ENCODE data around the gene SMYD4.
"Not testable (repeated sequence)": the region's sequence is repeated elsewhere in the genome, so short reads cannot be mapped to it uniquely, and the experiment has no call there.

The SMYD4 gene

DNA sequence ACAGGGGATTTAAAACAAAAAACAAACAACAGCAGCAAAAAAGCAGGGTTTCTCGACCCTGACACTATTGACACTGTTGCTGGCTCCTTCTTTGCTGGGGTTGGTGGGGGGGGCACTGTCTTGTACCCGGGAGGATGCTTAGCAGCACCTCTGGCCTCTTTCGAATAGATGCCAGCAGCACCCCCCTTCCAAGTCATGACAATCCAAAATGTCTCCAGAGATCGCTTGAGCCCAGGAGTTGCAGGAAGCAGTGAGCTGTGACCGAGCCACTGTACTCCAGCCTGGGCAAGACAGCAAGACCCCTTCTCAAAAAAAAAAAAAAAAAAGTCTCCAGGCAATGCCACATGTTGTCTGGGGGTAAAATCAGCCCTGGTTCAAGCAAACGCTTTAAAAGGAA lies 47.5 kb downstream of the SMYD4 start:
- DNase-seq: no peak

DNA sequence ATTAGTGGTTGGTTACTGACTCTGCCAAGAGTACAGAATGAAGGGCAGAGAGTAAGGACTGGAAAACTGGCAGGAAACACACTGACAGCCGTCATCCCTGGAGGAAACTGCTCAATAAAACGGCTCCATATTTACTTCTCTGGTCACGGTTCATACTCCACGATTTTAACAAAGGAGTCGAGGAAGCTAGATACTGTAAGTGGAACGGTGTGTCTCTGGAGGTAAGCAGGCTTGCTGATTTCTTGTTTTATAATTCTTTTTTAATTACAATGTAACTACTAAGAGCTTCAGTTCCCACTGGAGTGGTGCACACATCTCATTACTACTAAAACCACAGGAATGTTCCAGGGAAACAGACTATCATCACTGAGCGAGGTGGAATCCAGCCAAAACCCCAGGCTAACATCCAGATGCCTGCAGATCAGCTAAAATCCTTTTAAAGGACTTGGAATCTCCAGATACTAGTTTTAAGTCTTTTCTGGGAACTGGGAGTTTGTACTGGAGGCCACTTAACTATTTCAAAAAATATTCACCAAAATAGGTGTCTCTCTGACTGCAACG lies 50.1 kb downstream of the SMYD4 start:
- no peak for DNase-seq

DNA sequence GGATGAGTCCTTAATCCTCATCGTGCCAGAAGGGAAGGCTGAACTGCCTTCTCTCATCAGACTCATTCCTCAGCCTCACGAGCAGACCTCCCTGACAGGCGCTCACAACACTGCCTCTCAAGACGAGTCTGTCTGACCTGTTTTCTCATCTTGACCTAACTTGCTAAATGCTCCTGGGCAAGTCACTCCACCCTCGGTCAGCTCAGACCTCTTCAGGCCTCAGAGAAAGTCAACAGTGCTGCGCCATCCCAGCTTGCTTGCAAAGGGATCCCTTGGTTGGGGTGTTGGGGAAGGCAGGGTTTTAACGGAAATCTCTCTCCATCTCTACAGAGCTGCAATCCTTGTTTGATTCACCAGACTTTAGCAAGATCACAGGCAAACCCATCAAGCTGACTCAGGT lies 52.8 kb downstream of the SMYD4 start:
- DNase-seq: no peak

DNA sequence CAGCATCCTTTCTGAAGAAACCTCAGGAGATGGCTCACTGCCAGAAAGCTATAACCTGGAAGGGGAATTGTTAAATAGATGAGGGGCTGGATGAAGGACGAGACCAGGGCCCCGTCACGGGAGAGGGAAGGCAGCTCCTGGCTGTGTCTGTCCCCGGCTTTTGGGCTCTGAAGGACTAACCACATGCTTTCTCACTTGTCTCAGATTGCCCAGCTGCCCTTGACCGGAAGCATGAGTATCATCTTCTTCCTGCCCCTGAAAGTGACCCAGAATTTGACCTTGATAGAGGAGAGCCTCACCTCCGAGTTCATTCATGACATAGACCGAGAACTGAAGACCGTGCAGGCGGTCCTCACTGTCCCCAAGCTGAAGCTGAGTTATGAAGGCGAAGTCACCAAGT lies 53.4 kb downstream of the SMYD4 start:
- DNase-seq: no peak

DNA sequence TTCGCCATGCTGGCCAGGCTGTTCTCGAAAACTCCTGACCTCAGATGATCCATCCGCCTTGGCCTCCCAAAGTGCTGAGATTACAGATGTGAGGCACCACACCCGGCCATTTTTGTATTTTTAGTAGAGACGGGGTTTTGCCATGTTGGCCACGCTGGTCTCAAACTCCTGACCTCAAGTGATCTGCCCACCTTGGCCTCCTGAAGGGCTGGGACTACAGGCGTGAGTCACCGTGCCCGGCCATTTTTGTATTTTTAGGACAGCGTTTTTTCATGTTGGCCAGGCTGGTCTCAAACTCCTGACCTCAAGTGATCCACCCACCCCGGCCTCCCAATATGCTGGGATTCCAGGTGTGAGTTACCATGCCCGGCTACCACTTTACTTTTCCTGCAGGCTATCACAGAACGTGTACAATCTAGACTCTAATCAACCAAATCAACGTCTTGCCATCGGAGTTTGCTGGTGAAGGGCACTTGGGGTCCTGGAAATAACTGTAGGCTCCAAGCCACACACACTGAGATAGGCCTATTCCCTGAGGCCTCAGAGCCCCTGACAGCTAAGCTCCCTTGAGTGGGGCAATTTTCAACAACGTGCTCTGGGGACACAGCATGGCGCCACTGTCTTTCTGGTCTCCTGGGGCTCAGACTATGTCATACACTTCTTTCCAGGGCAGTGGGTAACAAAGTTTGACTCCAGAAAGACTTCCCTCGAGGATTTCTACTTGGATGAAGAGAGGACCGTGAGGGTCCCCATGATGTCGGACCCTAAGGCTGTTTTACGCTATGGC lies 55.1 kb downstream of the SMYD4 start:
- no peak for DNase-seq

DNA sequence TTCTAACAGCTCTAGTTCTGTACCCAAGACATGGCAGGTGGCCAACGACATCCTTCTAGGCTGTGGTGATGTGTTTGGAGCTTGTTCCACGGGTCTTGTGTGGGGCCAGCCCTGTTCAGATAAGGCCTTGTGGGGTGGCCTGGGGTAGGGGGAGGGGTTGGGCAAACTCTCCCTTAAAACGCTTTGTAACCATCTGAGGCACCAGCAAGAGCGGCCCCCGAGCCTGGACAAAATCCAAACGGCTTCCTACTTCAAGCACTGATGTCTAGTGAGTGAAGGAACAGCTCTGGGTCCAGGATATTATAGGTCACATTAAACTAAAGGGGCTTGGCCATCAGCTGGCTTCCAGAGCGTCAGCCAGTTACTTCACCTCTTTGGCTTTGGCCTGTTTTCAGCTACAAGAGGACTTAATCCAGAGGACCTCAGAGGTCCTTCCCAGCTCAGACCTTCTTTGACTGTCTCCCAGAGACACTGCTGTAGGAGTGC lies 56.0 kb downstream of the SMYD4 start:
- no peak for DNase-seq

DNA sequence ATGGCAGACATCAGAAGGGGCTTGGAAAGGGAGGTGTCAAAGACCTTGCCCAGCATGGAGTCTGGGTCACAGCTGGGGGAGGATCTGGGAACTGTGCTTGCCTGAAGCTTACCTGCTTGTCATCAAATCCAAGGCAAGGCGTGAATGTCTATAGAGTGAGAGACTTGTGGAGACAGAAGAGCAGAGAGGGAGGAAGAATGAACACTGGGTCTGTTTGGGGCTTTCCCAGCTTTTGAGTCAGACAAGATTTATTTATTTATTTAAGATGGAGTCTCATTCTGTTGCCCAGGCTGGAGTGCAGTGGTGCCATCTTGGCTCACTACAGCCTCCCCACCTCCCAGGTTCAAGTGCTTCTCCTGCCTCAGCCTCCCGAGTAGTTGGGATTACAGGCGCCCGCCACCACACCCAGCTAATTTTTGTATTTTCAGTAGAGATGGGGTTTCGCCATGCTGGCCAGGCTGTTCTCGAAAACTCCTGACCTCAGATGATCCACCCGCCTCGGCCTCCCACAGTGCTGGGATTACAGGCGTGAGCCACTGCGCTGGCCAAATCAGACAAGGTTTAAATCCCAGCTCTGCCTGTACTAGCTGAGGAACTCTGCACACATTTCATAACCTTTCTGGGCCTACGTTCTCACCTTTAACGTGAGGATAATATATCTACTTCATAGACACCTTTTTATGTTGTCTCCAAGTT lies 56.6 kb downstream of the SMYD4 start:
- DNase-seq: not testable (repeated sequence)

DNA sequence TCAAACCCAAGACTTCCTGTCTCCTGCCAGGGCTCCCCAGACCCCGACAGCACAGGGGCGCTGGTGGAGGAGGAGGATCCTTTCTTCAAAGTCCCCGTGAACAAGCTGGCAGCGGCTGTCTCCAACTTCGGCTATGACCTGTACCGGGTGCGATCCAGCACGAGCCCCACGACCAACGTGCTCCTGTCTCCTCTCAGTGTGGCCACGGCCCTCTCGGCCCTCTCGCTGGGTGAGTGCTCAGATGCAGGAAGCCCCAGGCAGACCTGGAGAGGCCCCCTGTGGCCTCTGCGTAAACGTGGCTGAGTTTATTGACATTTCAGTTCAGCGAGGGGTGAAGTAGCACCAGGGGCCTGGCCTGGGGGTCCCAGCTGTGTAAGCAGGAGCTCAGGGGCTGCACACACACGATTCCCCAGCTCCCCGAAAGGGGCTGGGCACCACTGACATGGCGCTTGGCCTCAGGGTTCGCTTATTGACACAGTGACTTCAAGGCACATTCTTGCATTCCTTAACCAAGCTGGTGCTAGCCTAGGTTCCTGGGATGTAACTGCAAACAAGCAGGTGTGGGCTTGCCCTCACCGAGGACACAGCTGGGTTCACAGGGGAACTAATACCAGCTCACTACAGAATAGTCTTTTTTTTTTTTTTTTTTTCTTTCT lies 59.8 kb downstream of the SMYD4 start:
- no peak for DNase-seq

DNA sequence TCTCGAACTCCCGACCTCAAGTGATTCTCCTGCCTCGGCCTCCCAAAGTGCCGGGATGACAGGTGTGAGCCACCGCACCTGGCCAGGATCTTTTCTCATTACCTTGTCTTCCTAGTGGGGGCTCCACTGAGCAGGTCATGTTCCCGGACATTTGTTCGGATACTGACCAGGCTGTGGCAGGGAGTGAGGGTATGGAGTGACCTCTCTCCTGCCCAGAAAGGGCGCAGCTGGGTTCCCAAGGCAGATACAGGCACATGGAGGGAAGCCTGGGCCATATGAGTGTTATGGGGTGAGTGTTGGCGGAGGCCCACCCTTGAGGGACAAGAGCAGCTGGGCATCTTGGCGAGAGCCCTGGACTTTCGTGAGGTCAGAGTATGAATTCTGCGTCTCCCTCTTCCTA lies 62.3 kb downstream of the SMYD4 start:
- no peak for DNase-seq

DNA sequence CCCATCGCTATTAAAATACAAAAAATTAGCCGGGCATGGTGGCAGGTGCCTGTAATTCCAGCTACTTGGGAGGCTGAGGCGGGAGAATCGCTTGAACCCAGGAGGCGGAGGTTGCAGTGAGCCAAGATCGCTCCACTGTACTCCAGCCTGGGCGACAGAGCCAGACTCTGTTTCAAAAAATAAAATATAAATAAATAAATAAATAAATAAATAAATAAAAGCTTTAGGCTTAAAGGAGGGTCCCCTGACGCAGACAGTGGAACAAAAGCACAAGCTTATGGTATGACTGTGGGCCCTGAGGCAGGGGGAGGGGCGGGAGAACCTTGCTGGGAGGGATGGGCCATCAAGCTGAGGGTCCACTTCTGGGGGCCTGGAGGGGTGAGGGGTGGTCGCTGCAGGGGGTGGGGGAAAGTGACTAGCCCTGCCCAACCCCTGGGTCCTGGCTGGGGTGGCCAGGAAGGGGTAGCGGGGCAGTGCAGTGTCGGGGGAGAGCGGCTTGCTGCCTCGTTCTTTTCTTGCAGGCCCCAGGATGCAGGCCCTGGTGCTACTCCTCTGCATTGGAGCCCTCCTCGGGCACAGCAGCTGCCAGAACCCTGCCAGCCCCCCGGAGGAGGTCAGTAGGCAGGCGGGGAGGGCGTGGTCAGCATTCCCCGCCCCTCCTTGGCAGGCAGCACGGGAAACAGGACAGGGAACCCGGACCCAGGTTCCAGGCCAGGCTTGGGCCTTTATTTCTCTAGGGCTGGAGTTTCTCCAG lies 63.1 kb downstream of the SMYD4 start:
- DNase-seq: no peak

DNA sequence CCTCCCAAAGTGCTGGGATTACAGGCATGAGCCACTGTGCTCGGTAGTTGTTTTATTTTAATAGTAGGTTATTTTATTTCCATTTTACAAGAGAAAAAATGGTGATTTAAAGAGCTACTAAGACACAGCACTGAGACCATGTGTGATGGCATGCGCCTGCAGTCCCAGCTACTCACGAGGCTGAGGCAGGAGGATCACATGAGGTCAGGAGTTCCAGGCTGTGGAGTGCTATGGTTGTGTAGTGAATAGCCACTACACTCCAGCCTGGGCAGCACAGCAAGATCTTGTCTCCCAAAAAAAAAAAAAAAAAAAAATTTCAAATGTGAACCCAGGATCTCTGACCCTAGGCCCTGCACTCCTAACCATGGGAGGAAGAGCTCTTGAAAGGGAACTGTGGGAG lies 64.1 kb downstream of the SMYD4 start:
- no peak for DNase-seq

DNA sequence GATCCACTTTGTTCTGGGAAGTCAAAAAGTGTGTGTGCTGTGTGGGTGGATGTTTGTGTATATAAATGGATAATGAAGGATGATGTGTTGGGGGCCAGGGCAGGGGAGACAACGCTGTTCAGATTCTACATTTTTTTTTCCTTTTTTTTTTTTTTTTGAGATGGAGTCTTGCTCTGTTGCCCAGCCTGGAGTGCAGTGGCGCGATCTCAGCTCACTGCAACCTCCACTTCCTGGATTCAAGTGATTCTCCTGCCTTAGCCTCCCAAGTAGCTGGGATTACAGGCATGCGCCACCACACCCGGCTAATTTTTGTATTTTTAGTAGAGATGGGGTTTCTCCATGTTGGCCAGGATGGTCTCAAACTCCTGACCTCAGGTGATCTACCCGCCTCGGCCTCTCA lies 65.0 kb downstream of the SMYD4 start:
- not testable (repeated sequence) for DNase-seq

DNA sequence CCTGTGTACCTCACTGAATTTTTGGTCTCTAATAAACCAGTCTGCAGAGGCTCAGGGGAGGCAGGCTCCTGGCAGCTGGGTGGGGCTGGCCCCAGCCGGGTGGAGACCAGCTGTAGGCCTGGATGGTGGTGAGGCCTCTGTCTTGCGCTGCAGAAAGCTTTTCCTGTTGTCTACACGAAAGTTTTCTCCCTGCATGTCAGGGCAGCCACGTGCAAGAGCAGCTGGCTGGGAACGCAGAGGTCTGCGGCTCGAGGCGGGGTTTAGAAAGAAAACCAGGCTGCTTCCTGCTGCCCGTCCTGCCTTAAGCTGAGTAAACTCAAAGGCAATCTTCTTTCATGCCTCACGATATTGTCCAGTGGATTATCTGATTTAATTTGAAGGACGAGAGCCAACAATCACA lies 65.4 kb downstream of the SMYD4 start:
- no peak for DNase-seq

DNA sequence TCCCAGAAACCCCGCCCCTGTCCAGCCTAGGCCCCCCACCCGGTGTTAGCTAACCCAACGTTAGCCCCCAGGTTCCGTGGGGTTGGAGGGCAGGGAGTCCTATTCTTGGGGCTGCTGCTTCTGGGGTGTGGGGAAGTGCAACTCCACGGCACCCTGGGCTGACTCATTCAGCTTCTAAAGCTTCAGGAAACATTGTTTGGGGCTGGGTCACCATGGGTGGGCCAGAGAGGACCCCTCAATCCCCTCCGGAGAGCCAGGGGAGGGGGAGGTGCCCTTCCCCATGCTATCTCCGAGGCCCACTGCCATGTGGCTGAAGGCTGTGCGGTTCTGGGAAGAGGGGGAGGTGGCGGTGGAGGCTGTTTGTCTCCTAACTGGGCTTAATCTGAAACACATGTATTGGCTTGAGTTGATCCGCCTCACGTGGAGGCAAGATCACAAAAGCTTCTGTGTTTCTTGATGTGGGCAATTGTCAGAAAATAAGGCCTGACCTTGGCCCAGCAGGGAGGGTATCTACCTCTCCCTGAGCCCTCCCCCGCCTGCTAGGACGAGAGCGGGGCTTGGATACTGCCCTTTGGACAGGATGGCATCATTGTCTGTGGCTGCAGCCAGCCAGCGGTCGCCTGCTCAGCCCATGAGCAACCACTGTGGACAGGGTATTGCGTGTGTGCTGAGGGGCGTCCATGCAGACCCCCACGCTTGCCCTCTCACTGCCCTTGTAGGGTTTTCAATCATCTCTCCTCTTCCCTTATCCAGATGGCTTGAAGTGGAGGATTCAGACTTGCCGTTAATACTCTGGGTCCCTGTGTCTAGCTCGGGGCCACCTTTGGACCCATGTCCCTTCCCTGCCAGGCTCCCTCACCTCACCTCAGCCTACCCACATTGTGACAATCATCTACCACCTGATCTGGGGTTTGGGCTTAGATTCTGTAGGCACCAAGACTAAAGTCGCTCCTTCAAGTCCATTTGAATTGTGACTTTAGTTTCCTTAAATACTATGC lies 66.5 kb downstream of the SMYD4 start:
- no peak for DNase-seq

DNA sequence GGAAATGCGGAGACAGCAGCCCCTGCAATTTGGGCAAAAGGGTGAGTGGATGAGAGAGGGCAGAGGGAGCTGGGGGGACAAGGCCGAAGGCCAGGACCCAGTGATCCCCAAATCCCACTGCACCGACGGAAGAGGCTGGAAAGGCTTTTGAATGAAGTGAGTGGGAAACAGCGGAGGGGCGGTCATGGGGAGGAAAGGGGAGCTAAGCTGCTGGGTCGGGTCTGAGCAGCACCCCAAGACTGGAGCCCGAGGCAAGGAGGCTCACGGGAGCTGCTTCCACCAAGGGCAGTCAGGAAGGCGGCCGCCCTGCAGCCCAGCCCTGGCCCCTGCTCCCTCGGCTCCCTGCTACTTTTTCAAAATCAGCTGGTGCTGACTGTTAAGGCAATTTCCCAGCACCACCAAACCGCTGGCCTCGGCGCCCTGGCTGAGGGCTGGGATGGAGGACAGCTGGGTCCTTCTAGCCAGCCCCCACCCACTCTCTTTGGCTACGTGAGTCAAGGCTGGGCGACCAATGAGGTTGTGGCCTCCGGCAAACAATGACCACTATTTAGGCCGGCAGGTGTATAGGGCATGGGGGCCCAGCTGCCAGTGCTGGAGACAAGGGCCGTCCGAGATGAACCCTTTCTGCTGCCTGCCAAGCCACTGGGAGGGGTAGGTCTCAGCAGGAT lies 67.3 kb downstream of the SMYD4 start:
- DNase-seq: no peak

DNA sequence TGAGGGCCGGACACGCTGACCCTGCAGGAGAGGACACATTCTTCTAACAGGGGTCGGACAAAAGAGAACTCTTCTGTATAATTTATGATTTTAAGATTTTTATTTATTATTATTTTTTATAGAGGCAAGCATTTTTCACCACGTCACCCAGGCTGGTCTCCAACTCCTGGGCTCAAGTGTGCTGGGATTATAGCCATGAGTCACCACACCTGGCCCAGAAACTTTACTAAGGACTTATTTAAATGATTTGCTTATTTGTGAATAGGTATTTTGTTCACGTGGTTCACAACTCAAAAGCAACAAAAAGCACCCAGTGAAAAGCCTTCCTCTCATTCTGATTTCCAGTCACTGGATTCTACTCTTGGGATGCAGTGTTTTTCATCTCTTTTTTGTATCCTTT lies 70.2 kb downstream of the SMYD4 start:
- no peak for DNase-seq

DNA sequence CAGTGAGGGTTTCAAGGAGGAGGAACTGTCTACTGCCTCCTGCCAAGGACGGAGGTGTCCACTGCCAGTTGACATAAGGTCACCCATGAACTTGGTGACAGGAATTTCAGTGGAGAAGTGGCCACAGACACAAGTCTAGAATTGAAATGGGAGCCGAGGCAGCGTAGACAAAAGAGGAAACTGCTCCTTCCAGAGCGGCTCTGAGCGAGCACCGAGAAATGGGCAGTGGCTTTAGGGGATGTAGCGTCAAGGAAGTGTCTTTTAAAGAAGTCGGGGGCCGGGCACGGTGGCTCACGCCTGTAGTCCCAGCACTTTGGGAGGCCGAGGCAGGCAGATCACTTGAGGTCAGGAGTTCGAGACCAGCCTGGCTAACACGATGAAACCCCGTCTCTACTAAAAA lies 70.9 kb downstream of the SMYD4 start:
- no peak for DNase-seq

DNA sequence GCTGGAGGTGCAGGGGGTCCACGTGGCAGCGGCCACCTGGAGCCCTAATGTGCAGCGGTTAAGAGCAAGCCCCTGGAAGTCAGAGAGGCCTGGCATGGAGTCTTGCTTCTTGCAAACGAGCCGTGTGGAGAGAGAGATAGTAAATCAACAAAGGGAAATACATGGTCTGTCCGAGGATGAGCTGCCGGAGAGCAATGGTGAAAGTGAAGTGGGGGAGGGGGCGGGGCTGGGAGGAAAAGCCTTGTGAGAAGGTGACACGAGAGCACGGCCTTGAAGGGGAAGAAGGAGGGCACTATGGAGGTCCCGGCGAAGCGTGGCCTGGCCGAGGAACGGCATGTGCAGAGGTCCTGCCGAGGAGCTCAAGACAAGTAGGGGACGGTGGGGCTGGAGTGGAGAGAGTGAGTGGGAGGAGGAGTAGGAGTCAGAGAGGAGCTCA lies 73.9 kb downstream of the SMYD4 start:
- DNase-seq: no peak

DNA sequence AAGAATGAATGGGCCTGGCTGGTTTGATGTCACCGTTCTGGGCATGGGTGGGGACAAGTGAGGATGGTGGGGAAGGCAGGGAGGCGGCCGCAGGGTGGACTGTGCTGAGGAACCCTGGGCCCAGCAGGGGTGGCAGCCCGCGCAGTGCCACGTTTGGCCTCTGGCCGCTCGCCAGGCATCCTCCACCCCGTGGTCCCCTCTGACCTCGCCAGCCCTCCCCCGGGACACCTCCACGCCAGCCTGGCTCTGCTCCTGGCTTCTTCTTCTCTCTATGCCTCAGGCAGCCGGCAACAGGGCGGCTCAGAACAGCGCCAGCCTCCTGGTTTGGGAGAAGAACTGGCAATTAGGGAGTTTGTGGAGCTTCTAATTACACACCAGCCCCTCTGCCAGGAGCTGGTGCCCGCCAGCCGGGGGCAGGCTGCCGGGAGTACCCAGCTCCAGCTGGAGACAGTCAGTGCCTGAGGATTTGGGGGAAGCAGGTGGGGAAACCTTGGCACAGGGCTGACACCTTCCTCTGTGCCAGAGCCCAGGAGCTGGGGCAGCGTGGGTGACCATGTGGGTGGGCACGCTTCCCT lies 74.4 kb downstream of the SMYD4 start:
- no peak for DNase-seq

DNA sequence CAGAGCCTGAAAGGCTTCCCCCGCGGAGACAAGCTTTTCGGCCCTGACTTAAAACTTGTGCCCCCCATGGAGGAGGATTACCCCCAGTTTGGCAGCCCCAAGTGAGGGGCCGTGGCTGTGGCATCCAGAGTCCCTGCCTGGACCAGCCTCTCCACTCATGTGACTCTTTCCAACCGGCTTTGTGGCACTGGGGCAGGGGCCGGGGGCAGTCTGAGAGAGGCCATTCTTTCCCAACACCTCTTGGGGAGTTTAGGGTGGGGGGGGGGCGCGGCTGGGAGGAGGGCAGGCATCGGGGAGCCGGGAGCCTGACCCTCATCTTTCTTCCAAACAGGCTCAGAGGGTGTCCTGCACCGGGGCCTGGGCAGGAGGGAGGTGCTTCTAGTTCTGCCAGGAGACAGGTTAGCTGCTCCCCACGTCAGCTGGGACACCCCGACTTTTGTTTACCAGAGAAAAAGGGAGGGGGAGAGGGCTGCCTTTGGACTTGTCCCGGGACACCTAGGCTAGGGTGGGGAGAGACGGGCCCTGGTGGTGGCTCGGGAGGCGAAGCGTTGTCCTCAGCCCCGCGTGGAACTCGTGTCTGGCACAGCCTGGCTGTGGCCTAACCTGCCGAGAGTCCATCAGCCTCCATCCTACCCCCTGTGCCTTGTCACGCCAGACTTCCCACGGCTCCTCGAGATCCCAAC lies 75.1 kb downstream of the SMYD4 start:
- DNase-seq: no peak

Data from NCI-H2029 treated with DMSO at 0.1 percent for 48 hours (cell line).